GM21825 (cell line): ENCODE results near the gene NBPF4.
"Not testable (repeated sequence)": the region's sequence is repeated elsewhere in the genome, so short reads cannot be mapped to it uniquely, and the experiment has no call there.

Source experiments
- ATAC-seq: cut with Tn5 transposase; IDR thresholded peaks from one replicate; pipeline ENCODE4 v1.9.1; 2021; ENCODE audit warnings: mild to moderate bottlenecking, moderate library complexity; ENCODE audit not compliant: unreplicated experiment

Gene NBPF4

GRCh38 chr1:108214641-108215465 lies 29.0 kb downstream of the NBPF4 start:
- ATAC-seq, result not testable (repeated sequence)

GRCh38 chr1:108211014-108211413 lies 32.9 kb downstream of the NBPF4 start:
- ATAC-seq, result no peak

DNA sequence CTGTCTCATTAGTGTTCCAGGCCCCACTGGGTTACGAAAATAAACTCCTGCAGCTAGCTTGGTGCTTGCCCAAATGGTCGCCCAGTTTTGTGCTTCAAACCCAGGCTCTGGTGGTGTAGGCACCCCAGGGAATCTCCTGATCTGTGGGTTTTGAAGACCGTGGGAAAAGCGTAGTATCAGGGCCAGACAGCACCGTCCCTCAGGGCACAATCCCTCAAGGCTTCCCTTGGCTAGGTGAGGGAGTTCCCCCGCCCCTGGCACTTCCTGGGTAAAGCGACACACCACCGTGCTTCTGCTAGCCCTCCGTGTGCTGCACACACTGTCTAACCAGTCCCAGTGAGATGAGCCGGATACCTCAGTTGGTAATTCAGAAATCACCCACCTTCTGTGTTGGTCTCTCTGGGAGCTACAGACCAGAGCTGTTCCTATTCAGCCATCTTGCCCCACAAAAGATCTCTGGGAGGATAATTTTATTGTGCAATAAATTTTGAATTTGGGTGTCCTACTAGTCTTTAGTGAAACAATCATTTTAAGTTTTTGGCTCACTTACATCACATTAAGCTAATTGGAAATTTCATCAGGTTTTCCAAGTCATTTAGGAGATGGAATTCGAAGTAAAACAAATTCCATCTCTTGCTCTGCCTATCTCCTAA lies 34.3 kb downstream of the NBPF4 start:
- ATAC-seq, result no peak

DNA sequence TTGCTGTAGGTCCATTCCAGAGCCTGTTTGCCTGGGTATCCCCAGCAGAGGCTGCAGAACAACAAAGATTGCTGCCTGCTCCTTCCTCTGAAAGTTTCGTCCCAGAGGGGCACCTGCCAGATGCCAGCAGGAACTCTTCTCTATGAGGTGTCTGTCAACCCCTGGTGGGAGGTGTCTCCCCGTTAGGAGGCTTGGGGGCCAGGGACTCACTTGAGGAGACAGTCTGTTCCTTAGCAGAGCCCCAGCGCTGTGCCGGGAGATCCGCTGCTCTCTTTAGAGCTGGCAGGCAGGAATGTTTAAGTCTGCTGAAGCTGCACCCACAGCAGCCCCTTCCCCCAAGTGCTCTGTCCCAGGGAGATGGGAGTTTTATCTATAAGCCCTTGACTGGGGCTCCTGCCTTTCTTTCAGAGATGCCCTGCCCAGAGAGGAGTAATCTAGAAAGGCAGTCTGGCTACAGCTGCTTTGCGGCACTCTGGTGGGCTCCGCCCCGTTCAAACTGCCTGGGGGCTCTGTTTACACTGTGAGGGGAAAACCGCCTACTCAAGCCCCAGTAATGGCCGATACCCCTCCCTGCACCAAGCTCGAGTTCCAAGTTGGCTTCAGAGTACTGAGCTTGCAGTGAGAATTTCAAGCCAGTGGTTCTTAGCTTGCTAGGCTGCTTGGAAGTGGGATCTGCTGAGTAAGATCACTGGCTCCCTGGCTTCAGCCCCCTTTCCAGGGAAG lies 35.0 kb downstream of the NBPF4 start:
- ATAC-seq, result no peak

DNA sequence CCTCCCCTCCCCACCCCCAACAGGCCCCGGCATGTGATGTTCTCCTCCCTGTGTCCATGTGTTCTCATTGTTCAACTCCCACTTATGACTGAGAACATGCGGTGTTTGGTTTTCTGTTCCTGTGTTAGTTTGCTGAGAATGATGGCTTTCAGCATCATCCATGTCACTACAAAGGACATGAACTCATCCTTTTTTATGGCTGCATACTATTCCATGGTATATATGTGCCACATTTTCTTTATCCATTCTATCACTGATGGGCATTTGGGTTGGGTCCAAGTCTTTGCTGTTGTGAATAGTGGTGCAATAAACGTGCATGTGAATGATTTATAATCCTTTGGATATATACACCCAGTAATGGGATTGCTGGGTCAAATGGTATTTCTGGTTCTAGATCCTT lies 40.3 kb downstream of the NBPF4 start:
- not testable (repeated sequence) for ATAC-seq

GRCh38 chr1:108201687-108202086 lies 42.2 kb downstream of the NBPF4 start:
- ATAC-seq, result no peak

DNA sequence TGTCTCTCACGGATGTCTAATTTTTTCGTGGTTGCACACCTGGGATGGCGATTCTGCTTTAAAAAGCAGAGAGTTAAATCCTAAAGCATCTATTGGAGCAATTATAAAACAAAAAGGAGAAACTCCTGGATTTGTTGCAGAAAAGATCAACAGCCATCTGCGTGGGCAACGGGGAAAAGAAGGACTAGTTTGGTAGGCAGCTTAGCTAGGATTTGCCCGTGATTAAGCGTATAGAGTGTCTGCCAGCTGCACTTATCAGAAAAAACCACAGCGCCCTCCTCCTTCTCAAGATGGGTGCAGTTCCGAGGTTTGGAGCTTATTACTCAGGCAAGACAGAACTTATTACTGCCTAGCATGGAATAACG lies 43.2 kb downstream of the NBPF4 start:
- no peak for ATAC-seq

GRCh38 chr1:108199781-108200686 lies 43.8 kb downstream of the NBPF4 start, which contains the start of gene SLC25A24:
SLC25A24 (minus strand) TSS chr1:108200343; CDS start chr1:108200138, 205 bp downstream.
- peak; percentile 86 for ATAC-seq

GRCh38 chr1:108199201-108199691 lies 44.6 kb downstream of the NBPF4 start:
- no peak for ATAC-seq

- no peak for ATAC-seq
Measured at GRCh38 chr1:108194051-108194450, 49.8 kb downstream of the NBPF4 start.

DNA sequence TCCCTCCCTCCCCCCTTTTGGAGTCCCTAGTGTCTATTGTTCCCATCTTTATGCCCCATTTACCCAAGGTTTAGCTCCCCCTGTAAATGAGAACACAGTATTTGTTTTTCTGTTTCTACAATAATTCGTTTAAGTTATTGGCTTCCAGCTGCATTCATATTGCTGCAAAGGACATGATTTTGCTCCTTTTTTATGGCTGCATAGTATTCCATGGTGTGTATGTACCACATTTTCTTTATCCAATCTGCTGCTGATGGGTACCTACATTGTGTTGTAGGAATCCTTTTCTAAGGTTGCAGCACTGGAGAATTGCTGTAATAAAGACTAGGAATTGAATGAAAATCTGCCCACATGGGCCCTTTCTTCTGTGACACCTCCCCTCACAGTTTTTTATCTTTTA lies 50.5 kb downstream of the NBPF4 start:
- no peak for ATAC-seq

- no peak for ATAC-seq
Measured at GRCh38 chr1:108192581-108192980, 51.3 kb downstream of the NBPF4 start.

DNA sequence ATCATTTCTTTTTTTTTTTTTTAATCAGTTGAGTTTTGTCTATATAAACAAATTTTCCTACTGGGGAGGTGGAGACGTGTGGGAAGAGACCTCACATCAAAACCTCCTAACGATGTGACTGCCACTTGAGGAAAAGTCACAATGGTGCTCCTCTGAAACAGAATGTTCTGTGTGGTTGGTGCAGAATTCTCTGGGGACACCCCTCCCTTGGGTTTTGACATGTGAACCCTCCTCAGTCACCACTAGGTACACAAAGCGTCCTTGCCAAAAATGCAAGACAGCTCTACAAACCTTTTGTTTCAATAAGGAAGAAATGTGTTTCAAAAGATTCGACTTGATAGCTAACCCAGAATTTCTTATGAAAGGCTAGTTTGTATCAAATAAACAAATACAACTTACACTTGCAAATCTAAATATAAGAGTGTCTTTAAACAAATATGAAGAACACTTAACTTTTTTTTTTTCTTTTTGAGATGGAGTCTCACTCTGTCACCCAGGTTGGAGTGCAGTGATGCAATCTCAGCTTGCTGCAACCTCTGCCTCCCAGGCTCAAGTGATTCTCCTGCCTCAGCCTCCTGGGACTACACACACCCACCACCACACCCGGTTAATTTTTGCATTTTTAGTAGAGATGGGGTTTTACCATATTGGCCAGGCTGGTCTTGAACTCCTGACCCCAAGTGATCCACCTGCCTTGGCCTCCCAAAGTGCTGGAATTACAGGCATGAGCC lies 53.0 kb downstream of the NBPF4 start:
- no peak for ATAC-seq

- no peak for ATAC-seq
Measured at GRCh38 chr1:108190001-108190634, 53.8 kb downstream of the NBPF4 start.

DNA sequence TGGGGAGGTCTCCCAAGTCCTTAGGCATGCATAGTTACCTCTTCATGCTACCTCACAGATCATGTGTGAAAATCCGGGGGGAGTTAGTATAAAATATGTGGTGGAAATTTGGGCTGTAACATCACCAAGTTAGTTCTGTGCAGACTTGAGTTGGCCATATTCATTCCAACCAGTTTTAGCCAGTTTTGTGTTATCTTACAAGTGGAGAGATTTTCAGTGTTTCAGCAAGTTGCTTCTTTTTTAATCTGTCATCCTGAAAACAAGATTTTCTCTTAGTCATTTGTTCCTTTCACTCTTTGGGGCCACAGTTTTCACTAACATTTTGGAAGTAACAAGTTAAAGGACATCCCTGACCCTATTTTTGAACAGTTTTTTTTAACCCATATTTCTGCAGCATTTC lies 55.1 kb downstream of the NBPF4 start:
- no peak for ATAC-seq

DNA sequence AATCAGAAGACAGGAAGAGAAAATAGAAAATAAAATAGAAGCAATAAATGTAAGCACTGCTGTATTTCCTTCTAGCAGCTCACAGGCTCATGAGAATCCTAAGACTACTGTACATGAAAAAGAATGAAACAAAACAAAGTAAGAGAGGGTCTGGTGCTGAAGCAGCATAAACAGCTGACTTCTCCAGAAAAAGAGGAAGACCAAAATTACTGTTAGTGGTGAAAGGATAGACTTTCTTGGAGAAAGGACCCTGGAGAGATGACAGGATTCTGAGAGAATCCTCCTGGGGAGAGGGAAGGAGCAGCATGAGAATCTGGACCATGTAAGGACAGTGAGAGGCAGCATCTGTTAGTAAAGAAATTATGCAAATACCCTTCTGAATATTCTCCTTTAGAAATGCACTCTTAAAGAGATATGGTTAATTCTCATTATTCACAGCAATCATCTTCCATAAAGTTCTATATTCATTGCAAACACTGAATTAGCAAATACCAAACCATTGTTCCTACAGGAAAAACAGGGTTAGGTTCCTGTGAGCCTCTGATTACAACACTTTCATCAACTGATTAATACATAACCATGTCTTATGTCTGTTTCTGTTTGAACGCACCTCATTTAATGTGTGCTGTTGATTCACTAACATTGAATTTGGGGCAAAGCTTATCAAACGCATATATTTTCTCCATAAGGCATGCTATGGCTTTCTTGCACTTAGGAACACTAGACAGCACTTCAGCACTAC lies 60.7 kb downstream of the NBPF4 start:
- no peak for ATAC-seq

- ATAC-seq, result no peak
Measured at GRCh38 chr1:108179018-108179417, 64.9 kb downstream of the NBPF4 start.
